GM06990 (cell line): ENCODE results near the gene NRG2.

ENCODE experiments used
- DNase-seq: peaks from one replicate; pipeline ENCODE4 v3.0.0-alpha.2; 2011; ENCODE audit not compliant: insufficient read length; ENCODE audit errors: extremely low read depth
- H3K27me3 ChIP-seq: replicated peaks from 2 replicates; pipeline ENCODE4 v1.6.0; 2011; ENCODE audit warnings: low read length; ENCODE audit not compliant: control insufficient read depth, insufficient read depth
- H3K36me3 ChIP-seq: 2 replicates; pipeline ENCODE4 v1.5.1; 2011; ENCODE audit warnings: low read length; ENCODE audit not compliant: control insufficient read depth, insufficient read depth
- H3K4me3 ChIP-seq: replicated peaks from 2 replicates; pipeline ENCODE4 v1.5.1; 2011; ENCODE audit warnings: low read depth, mild to moderate bottlenecking, control low read depth, low read length
- TF ChIP-seq, protein P1 (sequence below): IDR thresholded peaks from 2 replicates; pipeline ENCODE4 v1.5.1; 2011; ENCODE audit warnings: low read length, control low read depth, mild to moderate bottlenecking, inconsistent platforms; ENCODE audit not compliant: insufficient read depth, poor library complexity, severe bottlenecking

The NRG2 gene

DNA sequence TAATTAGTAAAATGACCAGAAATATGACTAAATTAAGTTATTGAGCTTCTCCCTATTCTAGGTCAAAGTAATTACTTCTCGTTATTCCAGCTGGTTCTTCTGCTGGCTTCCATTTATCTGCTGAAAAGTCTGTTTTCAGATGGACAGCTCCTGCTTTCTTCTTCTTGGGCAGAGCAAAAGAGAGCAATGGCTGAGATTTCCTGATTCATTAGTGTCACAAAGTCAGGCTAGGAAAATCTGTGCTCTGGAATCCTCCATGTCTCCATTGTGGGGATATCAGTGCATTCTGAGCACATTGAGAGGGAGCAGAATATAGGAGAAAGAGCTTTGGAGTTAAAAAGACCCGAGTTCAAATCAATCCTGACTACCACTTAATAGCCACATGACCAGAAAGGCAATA is 33.7 kb upstream of the NRG2 start:
- TF ChIP-seq, protein P1, sequence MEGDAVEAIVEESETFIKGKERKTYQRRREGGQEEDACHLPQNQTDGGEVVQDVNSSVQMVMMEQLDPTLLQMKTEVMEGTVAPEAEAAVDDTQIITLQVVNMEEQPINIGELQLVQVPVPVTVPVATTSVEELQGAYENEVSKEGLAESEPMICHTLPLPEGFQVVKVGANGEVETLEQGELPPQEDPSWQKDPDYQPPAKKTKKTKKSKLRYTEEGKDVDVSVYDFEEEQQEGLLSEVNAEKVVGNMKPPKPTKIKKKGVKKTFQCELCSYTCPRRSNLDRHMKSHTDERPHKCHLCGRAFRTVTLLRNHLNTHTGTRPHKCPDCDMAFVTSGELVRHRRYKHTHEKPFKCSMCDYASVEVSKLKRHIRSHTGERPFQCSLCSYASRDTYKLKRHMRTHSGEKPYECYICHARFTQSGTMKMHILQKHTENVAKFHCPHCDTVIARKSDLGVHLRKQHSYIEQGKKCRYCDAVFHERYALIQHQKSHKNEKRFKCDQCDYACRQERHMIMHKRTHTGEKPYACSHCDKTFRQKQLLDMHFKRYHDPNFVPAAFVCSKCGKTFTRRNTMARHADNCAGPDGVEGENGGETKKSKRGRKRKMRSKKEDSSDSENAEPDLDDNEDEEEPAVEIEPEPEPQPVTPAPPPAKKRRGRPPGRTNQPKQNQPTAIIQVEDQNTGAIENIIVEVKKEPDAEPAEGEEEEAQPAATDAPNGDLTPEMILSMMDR: no peak
- Histone ChIP-seq H3K36me3 (no peaks in the 10 kb centered on the region), H3K27me3 (no peaks in the 10 kb centered on the region), H3K4me3 (no peak overlapping the region)
- no peak for DNase-seq

DNA sequence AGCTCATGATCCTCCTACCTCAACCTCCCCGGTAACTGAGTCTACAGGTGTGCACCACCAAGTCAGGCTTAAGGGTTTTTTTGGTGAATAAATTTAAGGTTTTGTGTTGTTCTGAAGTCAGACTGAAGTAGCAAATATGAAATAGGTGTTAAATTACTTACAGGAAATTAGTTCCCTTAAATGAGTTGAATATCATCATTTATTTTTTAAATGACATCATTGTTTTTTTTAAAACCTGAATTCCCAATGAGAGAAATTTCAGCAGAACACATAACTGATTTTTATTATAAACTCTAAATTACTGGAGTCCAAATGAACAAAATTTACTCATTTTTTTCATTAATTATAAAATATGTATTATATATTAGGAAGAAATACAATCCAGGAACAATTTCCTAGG is 33.0 kb upstream of the NRG2 start:
- TF ChIP-seq, protein P1: no peak
- H3K36me3 ChIP-seq: no peaks in the 10 kb centered on the region

DNA sequence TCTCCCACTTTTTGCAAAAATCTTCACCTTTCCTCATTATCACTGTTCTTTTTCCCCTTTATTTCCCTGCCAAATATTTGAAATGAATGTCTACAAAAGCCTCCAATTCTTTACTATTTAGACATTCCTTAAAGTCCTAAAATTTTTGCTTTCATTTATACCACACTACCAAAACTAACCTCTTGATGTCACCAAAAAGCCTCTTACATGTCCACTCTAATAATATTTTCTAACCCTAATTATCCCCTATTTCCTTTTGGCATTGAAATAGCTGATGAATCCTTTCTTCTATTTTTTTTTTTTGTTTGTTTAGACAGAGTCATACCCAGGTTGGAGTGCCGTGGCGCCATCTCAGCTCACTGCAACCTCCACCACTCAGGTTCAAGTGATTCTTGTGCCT is 32.3 kb upstream of the NRG2 start:
- Histone ChIP-seq H3K27me3 (no peaks in the 10 kb centered on the region), H3K36me3 (no peaks in the 10 kb centered on the region), H3K4me3 (no peak overlapping the region)
- TF ChIP-seq, protein P1: peak; percentile 1
- DNase-seq: no peak

More for the DNA sequence above, 33.0 kb upstream of the NRG2 start:
- DNase-seq: no peak
- no peaks in the 10 kb centered on the region for H3K27me3 ChIP-seq
- no peak overlapping the region for H3K4me3 ChIP-seq

DNA sequence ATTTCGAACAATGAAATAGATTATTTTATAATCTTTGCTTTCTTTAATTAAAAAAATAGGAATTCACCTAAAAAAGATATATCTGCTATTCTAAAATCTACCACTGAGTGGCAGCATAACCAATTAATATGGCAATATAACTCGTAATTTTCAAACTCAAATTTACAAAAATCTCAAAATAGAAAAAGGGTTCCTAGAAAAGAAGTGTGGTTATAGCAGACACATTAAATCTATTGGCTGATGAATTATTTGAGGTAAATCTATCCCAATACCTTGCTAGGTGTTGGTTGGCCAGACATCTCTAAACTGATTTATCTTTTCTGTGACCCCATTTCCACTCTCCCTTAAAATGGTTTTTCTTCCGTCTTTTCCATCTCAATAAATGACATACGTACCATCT is 30.2 kb upstream of the NRG2 start:
- no peak for DNase-seq
- Histone ChIP-seq H3K36me3 (no peaks in the 10 kb centered on the region), H3K27me3 (no peaks in the 10 kb centered on the region), H3K4me3 (no peak overlapping the region)
- TF ChIP-seq, protein P1: peak; percentile 25

DNA sequence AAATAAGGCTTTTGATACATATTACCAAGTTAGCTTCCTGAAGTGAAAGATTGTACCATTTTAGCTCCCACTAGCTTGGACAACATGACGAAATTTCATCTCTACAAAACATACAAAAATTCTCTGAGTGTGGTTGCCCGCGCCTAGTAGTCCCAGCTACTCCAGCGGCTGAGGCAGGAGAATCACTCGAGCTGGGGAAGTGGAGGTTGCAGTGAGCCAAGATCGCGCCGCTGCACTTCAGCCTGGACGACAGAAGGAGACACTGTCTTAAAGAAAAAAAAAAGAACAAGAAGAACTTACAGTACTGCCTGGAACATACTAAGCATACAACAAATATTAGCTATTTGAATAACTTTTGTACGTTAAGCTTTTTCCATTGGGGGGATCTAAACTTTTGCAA is 29.7 kb upstream of the NRG2 start:
- no peak for DNase-seq
- Histone ChIP-seq H3K4me3 (no peak overlapping the region), H3K36me3 (no peaks in the 10 kb centered on the region), H3K27me3 (no peaks in the 10 kb centered on the region; the same call in 1 of the 2 replicates)
- TF ChIP-seq, protein P1: no peak

DNA sequence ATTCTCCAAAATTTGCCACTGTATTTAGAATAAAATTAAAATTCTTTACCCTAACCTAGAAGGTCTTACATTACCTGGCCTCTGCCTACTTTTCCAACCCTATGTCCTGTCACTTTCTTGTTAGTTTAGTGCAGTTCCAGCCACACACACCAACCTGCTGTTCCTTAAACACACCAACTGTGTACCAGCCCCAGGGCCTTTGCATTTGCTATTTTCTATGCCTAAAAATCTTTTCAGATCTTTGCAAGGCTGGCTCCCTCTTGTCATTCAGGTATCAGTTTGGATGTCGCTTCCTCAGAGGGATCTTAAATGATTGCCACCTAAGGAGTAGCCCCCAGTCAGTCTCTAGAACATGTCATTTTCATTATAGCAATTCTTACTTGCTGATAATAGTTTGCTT is 17.7 kb upstream of the NRG2 start:
- H3K4me3 ChIP-seq: no peak overlapping the region
- no peaks in the 10 kb centered on the region for H3K27me3 ChIP-seq
- TF ChIP-seq, protein P1: no peak
- DNase-seq: no peak
- no peaks in the 10 kb centered on the region for H3K36me3 ChIP-seq
